ENCODE data around the gene SCRN2.

Gene SCRN2

DNA sequence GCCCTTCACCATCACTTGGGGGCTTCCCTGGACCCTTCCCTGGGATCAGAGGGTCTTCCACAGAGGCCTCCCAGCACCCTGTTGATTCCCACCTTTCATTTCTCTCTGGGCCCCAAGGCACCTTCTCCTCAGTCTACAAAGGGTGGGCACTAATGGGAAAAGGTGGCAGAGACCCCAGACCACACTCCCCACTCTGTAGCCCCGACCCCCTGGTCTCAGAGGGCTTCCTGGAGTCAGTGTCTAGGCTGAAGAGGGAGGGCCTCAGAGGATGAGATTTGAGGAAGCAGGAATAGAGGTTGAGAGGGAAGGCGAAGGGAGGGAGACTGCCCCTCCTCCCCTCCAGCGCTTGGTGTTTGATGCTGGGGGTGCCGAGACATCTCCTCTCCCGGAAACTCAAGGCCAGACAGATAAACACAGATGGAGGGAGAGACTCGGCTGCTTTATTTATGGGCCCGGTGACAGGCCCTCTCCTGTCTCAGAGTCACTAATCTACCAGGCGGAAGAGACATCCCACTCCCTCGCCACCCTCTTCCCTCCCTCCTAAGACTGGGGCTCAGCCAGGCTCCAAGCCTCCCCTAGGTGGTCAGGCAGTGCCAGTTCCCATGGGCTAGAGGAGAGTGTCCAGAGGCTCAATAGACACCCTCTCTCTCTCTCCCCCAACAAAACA, 36.4 kb upstream of the SCRN2 start:
- TF ChIP-seq GATA2 (IDR thresholded peaks at IDR 0.05; ENCODE audit: low read depth, low read length) = no peak
- no peak for TF ChIP-seq GATA3 (IDR thresholded peaks at IDR 0.05; ENCODE audit: low read depth, low read length)

DNA sequence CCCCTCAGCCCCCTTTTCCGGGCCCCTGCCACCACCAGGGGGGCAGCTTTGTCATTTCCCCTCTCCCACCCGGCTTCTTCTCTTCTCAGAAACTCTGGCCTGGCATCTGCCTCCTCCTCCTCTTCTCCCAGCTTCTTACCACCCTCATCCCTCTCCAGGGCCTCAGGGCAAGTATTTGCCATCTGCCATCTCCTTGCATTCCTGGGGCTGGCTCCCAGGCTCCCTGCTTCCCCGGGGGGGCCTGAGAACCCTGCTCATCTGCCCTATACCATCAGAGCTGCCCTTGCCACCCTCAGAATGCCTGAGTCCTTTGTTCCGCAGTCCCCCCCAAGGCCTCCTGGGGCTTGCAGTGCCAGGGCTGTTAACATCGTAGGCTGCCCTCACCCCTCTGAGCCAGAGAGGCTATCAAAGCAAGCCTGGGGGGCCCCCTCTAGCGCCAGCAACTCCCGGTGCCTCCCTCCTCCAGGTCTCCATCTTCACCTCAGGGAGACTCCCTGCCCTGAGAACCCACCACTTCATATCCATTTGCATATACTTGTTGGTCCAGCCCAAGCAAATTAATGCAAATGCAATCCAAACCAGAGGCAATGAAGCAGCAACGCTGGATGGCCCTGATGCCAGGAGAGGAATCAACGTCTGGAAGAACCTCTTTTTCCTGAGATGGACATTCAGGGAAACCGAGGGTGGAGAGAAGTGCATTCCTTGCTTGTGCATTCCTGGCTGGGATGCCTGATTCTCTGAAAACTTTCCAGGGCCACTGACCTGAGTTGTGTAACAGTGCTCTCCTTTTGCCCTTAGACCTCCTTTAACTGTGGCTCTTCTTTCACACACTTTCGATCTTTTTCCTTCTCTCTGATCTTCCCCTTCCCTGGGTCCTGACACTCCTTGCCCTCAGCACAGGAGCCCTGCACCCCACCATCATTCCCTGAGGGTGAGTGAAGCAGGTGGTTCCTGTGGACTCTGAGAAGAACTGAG, 34.2 kb upstream of the SCRN2 start:
- TF ChIP-seq GATA3 (IDR thresholded peaks at IDR 0.05; ENCODE audit: low read depth, low read length) (no peak), GATA2 (IDR thresholded peaks at IDR 0.05; ENCODE audit: low read depth, low read length) (no peak)

DNA sequence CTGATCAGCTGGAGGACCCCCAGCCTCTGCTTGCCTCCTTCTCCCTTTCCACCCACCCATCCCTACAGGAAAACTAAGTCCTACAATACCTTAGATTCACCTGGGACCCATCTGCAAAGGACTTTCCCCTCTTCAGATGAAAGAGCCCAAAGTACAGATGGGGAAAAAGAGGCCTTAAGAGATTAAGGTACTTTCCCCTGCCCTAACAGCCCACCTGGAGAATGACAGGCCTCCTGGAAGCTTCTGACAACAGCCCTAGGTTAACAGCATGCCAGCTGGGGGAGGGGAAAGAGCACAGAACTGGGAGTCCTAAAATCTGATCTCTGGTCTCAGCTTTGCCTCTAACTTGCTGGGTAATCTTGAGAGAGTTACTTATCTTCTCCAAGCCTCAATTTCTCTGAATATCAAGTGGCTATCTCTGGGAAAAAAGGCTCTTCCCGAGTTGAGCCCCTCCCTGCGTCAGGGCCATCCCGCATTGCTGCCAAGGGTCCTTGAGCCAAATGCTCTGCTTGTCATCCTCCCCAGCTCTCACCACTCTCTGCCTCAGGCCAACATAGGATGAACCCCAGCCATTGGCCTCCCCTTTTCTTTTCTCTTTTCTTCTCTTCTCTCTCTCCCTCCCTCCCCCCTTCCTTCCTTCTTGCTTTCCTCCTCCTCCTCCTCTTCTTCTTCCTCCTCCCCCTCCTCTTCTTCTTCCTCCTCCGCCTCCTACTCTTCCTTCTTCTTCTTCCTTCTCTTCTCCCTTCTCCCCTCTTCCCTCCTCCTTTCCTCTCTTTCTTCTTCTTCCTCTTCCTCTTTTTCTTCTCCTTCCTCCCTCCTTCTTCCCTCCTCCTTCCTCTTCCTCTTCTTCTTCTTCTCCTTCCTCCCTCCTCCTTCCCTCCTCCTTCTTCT, 32.4 kb upstream of the SCRN2 start:
- no peak for TF ChIP-seq GATA3 (IDR thresholded peaks at IDR 0.05; ENCODE audit: low read depth, low read length)
- TF ChIP-seq GATA2 (IDR thresholded peaks at IDR 0.05; ENCODE audit: low read depth, low read length) = no peak

DNA sequence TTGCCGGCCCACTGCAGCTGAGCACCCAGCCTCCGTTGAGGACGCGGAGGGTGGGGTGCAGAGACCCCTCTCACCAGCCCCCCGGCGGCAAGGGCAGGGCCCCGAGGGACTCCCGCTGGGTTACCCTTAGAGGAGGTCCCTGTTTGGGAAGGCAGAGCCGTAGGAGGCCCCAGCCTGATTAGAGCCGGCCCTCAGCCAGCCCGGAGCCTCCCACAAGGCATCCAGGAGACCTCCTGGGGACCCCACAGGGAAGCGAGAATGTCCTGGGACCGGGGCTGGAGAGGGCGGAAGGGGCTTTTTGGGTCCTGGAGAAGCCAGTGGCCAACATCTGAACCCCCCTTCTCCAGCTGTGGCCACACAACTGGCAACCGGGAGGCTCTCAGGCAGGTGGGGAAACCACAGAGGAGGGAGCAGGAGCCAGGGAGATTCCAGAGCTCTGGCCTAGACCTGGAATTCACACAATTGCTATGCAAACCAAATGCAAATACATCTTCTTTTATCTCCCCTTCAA, 31.6 kb upstream of the SCRN2 start:
- TF ChIP-seq GATA2 (IDR thresholded peaks at IDR 0.05; ENCODE audit: low read depth, low read length) (no peak), GATA3 (IDR thresholded peaks at IDR 0.05; ENCODE audit: low read depth, low read length) (no peak)

DNA sequence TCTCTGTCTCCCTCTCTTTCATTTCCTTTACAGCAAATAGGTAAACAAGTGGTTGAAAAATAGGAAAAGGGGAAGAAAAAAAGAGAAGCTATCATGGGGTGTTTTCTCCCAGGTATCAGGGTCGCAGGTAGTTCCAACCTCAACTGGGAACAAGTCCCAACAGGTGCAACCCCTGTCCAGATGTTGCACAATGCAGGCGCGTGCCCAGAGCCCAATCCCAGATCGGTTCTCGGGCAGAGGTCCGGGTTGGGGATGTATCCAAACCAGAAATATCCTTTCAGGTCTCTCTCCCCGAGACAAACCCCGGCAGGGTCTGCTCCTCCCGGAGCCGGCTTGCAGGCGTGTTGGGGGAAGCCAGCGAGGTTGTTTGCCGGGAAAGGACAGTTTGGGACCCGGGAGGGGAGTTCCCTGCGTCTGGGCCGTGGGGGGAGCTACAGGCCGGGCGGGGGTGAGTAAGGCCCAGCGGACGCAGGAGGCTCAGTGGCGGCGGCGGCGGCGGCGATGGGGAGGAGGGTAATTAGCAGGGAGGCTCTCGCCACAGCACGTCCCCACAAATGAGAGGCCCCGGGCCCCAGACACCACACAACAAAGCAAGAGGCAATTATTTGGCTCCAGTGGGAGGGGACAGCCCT, 31.1 kb upstream of the SCRN2 start:
- no peak for TF ChIP-seq GATA2 (IDR thresholded peaks at IDR 0.05; ENCODE audit: low read depth, low read length)
- no peak for TF ChIP-seq GATA3 (IDR thresholded peaks at IDR 0.05; ENCODE audit: low read depth, low read length)

DNA sequence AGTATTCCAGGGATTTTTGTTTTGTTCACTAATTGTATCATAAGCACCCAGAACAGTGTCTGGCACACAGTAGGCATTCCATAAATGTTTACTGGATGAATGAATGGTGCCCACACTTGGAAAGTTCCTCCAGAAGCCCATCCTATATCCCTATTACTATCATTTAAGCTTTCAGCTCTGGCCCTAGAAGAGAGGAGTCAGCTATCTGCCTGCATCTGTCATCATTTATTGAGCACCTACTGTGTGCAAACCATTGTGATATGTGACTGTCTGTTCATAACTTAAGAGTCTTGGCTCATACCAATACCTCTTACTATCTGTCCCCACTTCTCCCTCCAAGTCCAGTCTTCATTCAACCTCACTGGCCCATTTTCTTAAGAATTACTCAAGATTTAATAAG, 30.0 kb upstream of the SCRN2 start:
- TF ChIP-seq GATA2 (IDR thresholded peaks at IDR 0.05; ENCODE audit: low read depth, low read length) (no peak), GATA3 (IDR thresholded peaks at IDR 0.05; ENCODE audit: low read depth, low read length) (no peak)

DNA sequence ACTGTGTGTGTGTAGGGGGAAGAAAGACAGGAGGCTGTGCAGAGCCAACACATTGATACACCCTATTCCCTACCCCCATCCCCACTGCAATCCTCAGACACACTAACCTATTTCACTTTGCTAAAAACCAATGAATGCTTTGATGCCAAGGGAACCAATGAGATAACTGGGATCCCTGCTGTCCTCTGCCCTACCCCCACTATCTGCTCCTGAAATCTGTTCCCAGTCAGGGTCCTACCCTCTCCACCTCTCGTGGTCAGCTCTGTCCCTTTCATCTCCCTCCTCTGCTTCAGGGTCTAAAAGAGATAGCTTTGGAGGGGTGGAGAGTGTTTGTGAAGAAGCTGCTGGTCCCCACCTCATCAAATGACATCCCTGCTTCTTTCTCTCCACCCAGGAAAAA, 29.0 kb upstream of the SCRN2 start:
- TF ChIP-seq GATA3 (IDR thresholded peaks at IDR 0.05; ENCODE audit: low read depth, low read length) = no peak
- no peak for TF ChIP-seq GATA2 (IDR thresholded peaks at IDR 0.05; ENCODE audit: low read depth, low read length)

DNA sequence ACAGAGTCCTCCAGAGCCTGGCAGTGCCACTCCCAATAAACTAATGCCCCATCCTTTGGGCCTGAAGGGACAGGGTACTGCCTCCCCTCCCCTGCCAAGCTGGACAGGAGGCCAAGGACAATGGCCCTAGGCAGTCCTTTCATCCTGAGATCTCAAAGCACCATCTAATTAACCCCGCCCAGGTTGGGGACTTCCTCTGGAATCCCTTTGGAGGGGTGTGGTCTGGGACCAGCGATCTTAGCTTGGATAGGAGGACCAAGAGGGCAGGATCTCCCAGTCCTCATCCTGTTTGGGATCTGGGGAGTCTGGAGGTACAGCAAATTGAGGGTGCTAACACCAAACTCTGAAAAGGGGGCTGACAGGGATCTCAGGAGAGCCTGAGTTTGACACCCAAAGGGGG, 28.0 kb upstream of the SCRN2 start:
- TF ChIP-seq GATA2 (IDR thresholded peaks at IDR 0.05; ENCODE audit: low read depth, low read length) (no peak), GATA3 (IDR thresholded peaks at IDR 0.05; ENCODE audit: low read depth, low read length) (no peak)

DNA sequence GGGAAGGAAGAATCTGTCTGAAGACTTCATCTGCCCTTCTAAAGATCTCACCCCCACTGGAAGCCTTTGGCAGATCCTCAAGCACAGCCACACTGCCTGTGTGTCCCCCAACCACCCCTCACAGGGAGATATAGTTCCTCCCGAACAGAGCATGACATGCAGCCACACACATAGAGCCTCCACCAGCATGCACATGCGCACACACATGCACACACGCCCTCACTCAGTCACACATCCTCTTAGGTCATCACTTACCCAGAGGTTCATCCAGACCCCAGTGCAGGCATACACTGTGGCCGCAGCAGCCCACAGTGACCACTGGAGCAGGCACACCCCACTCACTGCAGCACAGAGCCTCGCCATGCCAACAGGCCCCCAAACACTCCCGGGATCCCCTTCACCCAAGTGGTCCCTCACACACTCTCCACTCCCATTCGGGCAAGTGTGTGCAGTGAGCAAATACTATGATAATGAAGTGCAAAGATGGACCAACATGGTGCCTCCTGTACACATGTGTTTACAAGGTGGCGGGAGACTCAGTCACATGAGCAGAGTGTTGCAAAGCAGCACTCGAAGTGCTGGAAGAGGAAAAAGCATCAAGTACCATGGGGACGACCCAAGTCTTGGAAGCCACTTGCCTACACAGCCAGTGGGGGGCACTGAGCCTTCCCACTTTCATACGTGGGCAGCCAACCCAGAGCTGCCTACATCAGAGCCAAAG, 26.9 kb upstream of the SCRN2 start:
- TF ChIP-seq GATA2 (IDR thresholded peaks at IDR 0.05; ENCODE audit: low read depth, low read length) = no peak
- TF ChIP-seq GATA3 (IDR thresholded peaks at IDR 0.05; ENCODE audit: low read depth, low read length) = no peak

DNA sequence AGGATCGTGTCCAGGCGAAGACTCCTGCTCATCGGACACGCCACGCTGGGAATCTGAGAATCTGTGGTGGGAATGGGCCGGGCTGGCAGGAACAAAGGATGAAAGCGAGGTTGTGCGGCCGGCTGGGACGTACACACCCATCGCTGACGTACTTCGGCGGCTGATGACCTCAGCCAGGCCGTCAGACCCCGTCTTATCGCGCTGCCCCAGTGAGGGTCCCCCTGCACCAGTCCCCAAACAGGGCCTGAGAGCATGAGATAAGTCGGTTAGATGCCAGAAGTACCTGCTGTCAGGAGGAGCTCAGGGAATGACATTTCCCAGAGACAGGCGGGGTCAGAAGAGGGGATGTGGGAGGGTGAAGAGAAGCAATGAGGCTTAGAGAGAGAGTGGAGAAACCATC, 25.9 kb upstream of the SCRN2 start:
- TF ChIP-seq GATA2 (IDR thresholded peaks at IDR 0.05; ENCODE audit: low read depth, low read length) (no peak), GATA3 (IDR thresholded peaks at IDR 0.05; ENCODE audit: low read depth, low read length) (no peak)

DNA sequence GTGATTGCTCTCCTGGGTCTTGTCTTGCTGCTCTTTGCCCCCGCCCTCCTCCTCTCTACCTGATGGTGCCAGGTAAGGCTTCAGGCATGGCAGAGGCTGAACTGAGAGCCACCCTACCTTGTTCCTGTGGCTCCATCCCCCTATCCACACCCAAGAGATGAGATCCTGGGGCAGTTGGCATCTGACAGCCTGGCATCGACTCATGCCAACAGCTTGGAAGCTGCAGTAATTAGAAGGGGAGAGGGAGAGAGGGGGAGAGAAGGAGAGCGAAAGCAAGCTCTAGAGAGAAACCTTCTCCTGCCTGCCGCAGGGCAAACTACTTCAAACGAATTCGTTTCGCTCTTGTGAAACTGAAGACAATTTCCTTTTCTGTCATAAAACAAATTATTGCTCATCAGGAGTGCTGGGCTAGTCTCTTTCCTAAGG, 23.7 kb upstream of the SCRN2 start:
- TF ChIP-seq GATA2 (IDR thresholded peaks at IDR 0.05; ENCODE audit: low read depth, low read length) (no peak), GATA3 (IDR thresholded peaks at IDR 0.05; ENCODE audit: low read depth, low read length) (no peak)

DNA sequence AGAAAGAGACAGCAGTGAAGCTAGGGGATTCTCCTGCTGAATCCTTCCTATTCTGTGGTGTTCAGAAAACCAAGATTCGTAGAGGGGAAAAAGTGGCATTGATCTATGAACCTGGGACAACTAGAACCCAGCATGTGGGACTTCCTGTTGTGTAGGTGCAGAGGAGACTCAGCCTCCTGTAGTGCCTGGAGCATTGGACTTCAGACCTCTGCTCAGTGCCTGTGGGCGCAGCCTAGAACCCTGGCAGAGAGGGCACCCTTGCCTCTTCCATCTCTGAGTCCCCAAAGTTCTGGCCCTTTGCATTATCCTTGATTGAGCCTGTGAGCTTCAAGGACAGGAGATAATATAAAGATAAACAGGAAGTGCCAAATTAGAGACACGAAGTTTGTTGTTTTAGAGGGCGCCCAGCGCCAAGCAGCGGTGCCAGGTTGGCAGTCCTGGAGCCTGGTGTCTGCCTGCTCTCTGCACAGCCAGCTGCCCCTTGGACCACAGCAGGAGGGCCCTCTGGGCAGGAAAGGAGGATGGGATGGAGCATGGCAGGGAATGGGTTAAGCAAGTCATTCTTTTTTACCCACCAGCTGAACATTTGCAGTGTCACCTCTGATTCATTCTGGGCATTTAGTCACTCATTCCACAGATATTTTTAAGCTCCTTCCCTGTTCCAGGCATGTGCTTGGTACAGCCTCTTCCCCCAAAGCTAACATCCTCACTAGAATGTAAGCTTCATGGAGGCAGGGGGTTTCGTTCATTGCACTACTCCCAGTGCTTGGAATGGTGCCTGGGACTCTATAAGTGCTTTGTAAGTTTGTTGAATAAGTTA, 21.8 kb upstream of the SCRN2 start:
- TF ChIP-seq GATA3 (IDR thresholded peaks at IDR 0.05; ENCODE audit: low read depth, low read length) = no peak
- no peak for TF ChIP-seq GATA2 (IDR thresholded peaks at IDR 0.05; ENCODE audit: low read depth, low read length)

Measured in SH-SY5Y (cell line).